ENCODE data around the gene PLCXD3.
A peak's percentile ranks its signal among the peaks of the same experiment; 100 is the strongest.

PLCXD3 gene

DNA sequence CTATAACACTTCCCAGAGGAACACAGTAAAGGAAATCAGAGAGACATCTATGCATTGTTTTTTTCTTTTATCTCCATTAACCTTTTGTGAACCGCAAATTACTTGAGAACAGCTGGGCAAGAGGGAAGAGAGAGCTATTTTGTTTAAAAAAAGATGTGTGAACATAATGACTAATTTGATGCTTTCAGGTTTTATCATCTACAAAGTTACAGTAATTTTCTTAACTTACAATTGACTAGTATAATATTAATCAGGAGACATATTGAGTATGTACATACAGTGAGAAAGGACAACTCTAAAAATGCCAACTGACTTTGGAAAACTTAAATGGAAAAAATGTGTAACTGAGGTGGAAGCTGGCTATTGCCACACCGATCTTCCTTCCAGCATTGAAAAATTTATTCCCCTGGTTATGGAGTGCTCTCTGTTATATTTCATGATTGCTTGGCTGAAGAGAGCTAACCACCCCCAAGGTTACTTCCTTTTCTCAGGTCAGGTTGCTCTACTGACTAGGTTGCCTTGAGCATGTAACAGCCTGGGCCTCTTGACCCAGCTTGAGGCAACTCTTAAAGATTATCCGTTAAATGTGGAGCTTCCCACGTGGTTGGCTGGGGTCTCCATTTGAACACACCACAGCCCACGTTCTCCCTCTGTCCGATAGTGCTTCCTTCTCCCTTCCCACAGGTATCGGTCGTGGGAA is 234.4 kb downstream of the PLCXD3 start:
- Histone ChIP-seq H3K27me3 (ENCODE audit: insufficient read depth, poor library complexity, severe bottlenecking) (no peaks in the 10 kb centered on the region), H3K4me3 (replicated peaks; ENCODE audit: insufficient read depth, low read length) (no peak overlapping the region), H3K27ac (replicated peaks) (no peak overlapping the region)
- TF ChIP-seq GABPA (IDR thresholded peaks at IDR 0.05; ENCODE audit: low read depth) (no peak), POLR2AphosphoS5 (IDR thresholded peaks at IDR 0.05; ENCODE audit: low read depth) (no peak), SPI1 (IDR thresholded peaks at IDR 0.05; ENCODE audit: borderline replicate concordance, low read depth) (no peak)
- TF ChIP-seq, protein P1, sequence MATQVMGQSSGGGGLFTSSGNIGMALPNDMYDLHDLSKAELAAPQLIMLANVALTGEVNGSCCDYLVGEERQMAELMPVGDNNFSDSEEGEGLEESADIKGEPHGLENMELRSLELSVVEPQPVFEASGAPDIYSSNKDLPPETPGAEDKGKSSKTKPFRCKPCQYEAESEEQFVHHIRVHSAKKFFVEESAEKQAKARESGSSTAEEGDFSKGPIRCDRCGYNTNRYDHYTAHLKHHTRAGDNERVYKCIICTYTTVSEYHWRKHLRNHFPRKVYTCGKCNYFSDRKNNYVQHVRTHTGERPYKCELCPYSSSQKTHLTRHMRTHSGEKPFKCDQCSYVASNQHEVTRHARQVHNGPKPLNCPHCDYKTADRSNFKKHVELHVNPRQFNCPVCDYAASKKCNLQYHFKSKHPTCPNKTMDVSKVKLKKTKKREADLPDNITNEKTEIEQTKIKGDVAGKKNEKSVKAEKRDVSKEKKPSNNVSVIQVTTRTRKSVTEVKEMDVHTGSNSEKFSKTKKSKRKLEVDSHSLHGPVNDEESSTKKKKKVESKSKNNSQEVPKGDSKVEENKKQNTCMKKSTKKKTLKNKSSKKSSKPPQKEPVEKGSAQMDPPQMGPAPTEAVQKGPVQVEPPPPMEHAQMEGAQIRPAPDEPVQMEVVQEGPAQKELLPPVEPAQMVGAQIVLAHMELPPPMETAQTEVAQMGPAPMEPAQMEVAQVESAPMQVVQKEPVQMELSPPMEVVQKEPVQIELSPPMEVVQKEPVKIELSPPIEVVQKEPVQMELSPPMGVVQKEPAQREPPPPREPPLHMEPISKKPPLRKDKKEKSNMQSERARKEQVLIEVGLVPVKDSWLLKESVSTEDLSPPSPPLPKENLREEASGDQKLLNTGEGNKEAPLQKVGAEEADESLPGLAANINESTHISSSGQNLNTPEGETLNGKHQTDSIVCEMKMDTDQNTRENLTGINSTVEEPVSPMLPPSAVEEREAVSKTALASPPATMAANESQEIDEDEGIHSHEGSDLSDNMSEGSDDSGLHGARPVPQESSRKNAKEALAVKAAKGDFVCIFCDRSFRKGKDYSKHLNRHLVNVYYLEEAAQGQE (IDR thresholded peaks at IDR 0.05; ENCODE audit: insufficient replicate concordance, low read depth), result no peak
- TF ChIP-seq, protein P2, sequence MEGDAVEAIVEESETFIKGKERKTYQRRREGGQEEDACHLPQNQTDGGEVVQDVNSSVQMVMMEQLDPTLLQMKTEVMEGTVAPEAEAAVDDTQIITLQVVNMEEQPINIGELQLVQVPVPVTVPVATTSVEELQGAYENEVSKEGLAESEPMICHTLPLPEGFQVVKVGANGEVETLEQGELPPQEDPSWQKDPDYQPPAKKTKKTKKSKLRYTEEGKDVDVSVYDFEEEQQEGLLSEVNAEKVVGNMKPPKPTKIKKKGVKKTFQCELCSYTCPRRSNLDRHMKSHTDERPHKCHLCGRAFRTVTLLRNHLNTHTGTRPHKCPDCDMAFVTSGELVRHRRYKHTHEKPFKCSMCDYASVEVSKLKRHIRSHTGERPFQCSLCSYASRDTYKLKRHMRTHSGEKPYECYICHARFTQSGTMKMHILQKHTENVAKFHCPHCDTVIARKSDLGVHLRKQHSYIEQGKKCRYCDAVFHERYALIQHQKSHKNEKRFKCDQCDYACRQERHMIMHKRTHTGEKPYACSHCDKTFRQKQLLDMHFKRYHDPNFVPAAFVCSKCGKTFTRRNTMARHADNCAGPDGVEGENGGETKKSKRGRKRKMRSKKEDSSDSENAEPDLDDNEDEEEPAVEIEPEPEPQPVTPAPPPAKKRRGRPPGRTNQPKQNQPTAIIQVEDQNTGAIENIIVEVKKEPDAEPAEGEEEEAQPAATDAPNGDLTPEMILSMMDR (IDR thresholded peaks at IDR 0.05; ENCODE audit: insufficient read depth, low read length), result no peak
- no peak for DNase-seq (ENCODE audit: low read depth in 1 of 2, low spot score in 1 of 2)

DNA sequence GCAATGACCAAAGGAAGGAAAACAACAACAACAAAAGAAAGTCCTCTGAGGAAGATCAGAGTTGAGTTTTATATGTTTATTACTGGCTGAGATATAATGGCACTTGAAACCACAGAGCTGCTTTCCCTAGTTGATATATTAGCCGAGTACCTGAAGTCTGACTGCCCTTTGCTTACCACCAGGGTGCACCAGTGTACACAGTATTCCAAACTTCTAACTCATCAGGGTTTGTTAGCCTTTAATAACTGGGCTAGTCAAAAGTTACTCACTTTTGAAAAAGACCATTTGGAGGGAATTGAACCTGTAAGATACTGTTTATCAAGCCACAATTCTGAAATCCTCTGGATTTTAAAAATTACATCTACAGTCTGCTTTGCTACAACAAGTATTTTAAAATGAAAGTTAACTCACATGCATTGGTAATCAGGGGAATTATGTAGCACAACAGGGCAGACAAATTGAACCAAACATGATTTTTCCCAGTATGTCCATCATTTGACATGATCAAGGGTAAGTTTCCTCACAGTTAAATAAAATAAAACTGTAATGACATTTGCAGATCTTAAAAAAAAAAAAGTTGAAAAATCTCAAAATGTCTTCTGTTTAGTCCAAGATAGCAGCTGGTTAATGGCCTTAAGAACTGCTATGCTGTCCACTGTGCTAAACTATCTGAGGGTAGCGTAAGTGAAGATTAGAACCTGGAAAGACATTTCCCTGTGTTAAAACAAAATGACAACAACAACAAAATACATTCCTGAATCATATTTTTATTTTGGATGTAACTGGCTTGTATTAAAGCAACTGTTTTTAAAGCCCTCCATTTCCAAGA is 239.8 kb downstream of the PLCXD3 start:
- no peak overlapping the region for H3K27ac ChIP-seq (replicated peaks)
- H3K27me3 ChIP-seq (ENCODE audit: insufficient read depth, poor library complexity, severe bottlenecking), result no peaks in the 10 kb centered on the region
- no peak for TF ChIP-seq GABPA (IDR thresholded peaks at IDR 0.05; ENCODE audit: low read depth)
- TF ChIP-seq, protein P2 (IDR thresholded peaks at IDR 0.05; ENCODE audit: insufficient read depth, low read length), result peak; percentile 46
- peak in 1 of 2 experiments; percentile 13 for DNase-seq (ENCODE audit: low read depth in 1 of 2, low spot score in 1 of 2)
- no peak overlapping the region for H3K4me3 ChIP-seq (replicated peaks; ENCODE audit: insufficient read depth, low read length)

DNA sequence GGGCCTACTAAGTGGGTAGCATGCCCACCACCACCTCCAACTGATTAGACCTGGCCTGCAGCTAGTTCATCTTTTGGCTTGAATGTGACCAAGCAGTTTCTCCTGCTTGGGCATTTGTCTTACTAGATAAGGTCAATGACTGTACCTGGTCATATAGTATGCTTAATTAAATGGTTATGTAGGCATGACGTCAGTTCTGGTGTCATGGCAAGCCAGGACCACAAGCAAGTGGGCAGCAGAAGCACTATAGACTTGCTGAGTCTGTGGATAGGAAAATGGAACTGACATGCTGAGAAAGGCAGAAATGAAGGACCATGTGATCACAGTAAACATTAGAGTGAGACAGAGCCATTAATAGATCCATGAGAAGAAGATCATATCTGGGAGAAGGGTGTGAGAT is 241.5 kb downstream of the PLCXD3 start:
- Histone ChIP-seq H3K27ac (replicated peaks) (no peak overlapping the region), H3K27me3 (ENCODE audit: insufficient read depth, poor library complexity, severe bottlenecking) (no peaks in the 10 kb centered on the region), H3K4me3 (replicated peaks; ENCODE audit: insufficient read depth, low read length) (no peak overlapping the region)
- TF ChIP-seq SPI1 (IDR thresholded peaks at IDR 0.05; ENCODE audit: borderline replicate concordance, low read depth), result no peak
- TF ChIP-seq, protein P2 (IDR thresholded peaks at IDR 0.05; ENCODE audit: insufficient read depth, low read length), result no peak
- no peak for TF ChIP-seq GABPA (IDR thresholded peaks at IDR 0.05; ENCODE audit: low read depth)
- no peak for TF ChIP-seq POLR2AphosphoS5 (IDR thresholded peaks at IDR 0.05; ENCODE audit: low read depth)
- TF ChIP-seq, protein P1 (IDR thresholded peaks at IDR 0.05; ENCODE audit: insufficient replicate concordance, low read depth), result no peak
- DNase-seq (ENCODE audit: low read depth in 1 of 2, low spot score in 1 of 2), result no peak

Measured in HL-60 (cell line).